HG03135 (cell line): Measurements from ENCODE around the gene ZNF430.
"Not testable (repeated sequence)": the region's sequence is repeated elsewhere in the genome, so short reads cannot be mapped to it uniquely, and the experiment has no call there.

Experiments used
- ATAC-seq: cut with Tn5 transposase; IDR thresholded peaks from one replicate; pipeline ENCODE4 v1.9.1; 2021; ENCODE audit warnings: mild to moderate bottlenecking, moderate library complexity; ENCODE audit not compliant: unreplicated experiment

Gene ZNF430

DNA sequence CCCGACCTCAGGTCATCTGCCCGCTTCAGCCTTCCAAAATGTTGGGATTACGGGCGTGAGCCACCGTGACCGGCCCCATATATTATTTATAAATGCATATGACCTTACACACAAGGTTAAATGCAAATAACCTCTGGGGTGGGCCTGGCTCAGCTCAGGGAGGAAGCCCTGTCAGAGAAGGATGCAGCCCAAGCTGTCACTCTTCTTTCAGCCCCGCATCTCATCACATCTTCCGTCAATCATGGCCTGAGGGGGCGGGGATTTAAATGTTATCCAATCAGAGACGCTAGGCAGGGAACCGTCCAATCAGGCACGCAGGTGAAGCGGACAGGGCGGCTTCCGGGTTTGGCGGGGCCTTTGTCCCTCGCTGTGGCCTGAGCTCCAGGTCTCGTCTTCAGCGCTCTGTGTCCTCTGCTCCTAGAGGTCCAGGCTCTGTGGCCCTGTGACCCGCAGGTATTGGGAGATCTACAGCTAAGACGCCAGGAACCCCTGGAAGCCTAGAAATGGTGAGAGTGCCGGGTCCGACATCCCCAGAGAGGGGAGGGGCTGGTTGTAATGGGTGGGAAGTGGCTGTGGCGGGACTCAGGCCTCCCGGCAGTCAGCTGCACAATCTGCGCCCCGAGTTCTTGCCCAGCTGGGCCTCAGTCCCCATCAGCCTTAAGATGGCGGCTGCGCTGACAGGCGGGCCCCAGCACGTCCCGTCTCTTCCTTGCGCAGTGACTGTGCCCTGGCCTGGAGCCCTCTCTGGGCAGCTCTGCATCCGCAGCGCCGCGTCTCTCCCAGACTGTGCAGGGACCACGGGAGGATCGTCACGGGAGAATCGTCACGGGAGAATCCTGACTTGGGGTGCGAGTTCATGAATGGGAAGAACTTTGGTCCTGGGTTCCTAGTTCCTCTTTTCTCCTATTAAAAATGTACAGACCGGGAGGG is at the start of gene ZNF430:
Gene ZNF430, plus strand, starts transcription at position 360 of the 930 bp plus-strand sequence. Its CDS starts 144 bp downstream, at position 504.
- peak; percentile 97 for ATAC-seq

DNA sequence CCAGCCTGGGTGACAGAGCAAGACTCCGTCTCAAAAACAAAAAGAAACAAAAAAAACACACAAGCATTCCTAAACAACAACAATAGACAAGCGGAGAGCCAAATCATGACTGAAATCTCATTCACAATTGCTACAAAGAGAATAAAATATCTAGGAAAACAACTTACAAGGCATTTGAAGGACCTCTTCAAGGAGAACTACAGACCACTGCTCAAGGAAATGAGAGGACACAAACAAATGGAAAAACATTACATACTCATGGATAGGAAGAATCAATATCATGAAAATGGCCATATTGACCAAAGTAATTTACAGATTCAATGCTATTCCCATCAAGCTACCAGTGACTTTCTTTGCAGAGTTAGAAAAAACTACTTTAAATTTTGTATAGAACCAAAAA is 27.7 kb upstream of the ZNF430 start:
- not testable (repeated sequence) for ATAC-seq

DNA sequence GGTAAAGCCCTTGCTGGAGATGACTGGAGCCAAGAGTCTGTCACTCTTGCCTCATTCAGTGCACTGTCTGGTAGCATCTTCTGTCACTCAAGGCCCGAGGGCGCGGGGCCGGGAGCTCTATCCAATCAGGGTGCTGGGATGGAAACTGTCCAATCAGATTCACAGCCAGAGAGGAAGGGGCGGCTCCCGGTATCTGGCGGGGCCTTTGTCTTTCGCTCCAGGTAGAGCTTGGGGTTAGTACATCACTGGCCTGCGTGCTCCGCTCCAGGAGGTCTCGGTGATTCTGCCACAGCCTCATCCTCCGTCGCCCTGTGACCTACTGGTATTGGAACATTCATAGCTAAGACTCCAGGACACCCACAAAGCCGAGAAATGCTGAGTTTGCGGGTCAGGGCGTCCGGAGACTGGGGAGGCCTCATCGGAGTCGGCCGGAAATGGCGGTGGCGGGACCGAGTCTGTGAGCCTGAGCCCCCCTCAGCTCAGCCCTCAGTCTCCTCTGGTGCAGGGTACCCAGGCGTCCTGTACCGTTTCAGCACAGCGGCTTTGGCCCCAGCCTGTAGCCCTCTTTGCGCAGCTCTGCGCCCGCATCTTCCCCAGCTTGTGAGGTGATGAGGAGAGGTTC is 20.6 kb upstream of the ZNF430 start:
- ATAC-seq: peak; percentile 97

DNA sequence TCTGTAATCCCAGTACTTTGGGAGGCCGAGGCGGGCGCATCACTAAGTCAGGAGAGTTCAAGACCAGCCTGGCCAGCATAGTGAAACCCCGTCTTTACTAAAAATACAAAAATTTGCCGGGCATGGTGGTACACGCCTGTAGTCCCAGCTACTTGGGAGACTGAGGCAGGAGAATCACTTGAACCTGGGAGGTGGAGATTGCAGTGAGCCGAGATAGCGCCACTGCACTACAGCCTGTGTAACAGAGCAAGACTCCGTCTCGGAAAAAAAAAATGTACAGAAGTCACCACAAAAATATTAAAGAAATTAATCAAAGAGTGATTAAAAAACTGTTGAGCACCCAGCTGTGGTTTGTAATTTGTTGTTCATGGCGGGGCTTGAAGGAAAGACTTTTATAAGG is 781 bp downstream of the ZNF430 start:
- ATAC-seq: not testable (repeated sequence)

DNA sequence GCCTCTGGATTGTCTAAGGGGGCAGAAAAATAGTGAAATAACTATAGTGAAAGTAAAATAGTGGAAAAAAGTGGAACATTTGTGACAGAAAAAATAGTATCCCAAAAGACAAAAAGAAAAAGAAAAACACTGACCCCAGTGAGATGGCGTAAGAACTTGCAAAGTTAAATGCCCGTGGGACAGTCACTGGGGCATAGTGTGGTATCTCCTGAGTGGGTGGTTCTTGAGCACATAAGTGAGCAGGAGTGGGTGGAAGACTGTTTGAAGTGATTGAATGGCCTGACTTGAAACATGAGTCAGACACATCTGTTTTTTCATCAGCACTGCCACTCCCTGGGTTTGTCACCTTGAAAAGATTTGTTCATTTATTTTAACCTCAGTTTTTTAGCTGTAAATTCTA is 2.5 kb downstream of the ZNF430 start:
- ATAC-seq: no peak

DNA sequence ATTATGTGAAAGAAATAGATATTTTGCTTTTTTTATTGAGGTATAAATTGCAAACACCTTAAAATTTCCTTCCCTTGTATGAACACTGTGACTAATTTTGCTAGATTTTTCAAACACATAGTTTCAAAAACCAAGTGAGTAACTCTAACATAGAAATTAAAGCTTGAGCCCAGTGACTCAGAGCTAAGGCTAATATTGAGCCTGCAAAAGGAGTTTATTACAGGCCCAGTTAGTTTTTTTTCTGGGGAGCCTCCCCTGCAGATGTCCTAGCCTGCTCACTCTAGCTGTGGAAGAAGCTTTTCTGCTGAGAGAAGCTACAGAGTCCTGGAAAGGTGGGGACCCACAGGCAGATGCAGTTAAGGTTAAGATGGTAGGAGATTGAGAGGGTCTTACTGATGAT is 3.4 kb downstream of the ZNF430 start:
- no peak for ATAC-seq

DNA sequence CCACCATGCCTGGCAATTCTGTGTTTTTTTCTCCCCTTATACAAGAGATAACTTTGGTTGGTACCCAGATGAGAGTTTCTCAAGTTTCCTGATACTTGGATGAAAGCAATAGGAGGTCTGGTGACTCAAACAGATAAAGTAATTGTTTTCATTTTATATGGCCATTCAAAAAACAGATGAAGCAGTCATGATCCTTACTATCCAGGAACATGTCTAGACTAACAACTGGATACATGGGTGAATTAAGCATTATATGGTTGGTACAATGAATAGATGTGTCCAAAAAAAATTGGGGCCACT is 8.5 kb downstream of the ZNF430 start:
- no peak for ATAC-seq

DNA sequence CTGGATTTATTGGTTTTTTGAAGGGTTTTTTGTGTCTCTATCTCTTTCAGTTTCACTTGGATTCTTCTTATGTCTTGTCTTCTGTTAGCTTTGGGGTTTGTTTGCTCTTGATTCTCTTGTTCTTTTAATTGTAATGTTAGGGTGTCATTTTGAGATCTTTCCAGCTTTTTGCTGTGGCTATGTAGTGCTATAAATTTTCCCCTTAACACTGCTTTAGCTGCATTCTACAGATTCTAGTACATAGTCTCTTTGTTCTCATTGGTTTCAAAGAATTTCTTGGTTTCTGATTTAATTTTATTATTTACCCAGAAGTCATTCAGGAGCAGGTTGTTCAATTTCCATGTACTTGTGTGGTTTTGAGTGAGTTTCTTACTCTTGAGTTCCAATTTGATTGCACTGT is 24.6 kb downstream of the ZNF430 start:
- ATAC-seq: no peak

DNA sequence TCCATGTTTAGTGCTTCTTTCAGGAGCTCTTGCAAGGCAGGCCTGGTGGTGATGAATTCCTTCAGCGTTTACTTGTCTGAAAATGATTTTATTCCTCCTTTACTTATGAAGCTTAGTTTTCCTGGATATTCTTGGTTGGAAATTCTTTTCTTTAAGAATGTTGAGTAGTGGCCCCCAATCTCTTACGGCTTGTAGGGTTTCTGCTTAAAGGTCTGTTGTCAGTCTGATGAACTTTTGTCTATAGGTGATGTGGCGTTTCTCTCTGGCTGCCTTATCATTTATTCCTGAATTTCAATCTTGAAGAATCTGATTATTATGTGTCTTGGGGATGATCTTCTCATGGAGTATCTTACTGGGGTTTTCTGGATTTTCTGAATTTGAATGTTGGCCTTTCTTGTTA is 26.0 kb downstream of the ZNF430 start:
- no peak for ATAC-seq

DNA sequence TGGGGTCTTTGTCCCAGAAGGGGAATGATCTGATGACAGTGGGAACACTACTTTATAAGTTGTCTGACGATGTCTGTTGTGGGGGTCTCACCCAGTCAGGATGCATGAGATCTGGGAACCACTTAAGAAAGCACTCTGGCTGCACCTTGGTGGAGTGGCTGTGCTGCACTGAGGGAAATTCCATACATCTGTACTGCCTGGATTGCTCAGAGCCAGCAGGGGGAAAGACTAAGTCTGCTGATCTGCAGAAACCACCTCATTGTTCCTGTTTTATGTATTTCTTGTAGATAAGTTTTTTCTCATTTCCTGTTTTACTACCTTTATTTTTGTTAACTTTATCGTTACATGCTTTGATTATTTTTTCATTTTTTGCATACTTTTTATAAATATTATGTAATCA is 27.3 kb downstream of the ZNF430 start:
- no peak for ATAC-seq

DNA sequence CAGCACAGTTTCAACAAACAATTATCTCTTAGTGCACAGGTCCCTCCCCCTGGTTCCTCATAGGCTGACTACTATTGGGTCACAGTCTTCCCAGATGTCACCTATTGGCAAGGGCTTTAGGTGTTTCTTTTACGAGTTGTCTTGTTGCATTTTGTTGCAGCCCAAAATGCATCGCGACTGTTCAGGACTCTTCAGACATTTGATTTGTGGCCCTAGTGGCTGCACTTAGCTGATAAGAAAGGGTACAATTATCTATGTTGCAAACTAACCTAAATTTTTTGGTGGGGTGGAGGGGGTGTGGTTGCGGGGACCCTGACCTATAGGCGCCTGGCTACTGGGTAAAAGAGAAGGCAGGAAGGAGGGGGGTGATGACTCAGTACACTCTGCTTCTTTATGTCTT is 32.4 kb downstream of the ZNF430 start:
- ATAC-seq: no peak

DNA sequence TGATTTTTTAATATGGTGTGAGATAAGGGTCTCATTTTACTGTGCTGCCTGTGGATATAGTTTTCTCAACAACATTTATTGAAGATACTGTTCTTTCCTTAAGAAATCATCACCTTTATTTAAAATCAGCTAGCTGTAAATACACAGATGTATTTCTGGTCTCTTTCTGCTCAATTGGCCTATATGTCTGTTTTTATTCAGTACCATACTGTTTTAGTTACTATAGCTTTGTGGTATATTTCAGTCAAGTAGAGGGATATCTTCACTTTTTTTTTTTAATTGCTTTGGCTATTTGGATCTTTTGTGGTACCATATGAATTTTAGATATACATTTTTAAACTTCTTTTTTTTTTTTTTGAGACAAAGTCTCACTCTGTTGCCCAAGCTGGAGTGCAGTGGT is 44.9 kb downstream of the ZNF430 start:
- no peak for ATAC-seq

DNA sequence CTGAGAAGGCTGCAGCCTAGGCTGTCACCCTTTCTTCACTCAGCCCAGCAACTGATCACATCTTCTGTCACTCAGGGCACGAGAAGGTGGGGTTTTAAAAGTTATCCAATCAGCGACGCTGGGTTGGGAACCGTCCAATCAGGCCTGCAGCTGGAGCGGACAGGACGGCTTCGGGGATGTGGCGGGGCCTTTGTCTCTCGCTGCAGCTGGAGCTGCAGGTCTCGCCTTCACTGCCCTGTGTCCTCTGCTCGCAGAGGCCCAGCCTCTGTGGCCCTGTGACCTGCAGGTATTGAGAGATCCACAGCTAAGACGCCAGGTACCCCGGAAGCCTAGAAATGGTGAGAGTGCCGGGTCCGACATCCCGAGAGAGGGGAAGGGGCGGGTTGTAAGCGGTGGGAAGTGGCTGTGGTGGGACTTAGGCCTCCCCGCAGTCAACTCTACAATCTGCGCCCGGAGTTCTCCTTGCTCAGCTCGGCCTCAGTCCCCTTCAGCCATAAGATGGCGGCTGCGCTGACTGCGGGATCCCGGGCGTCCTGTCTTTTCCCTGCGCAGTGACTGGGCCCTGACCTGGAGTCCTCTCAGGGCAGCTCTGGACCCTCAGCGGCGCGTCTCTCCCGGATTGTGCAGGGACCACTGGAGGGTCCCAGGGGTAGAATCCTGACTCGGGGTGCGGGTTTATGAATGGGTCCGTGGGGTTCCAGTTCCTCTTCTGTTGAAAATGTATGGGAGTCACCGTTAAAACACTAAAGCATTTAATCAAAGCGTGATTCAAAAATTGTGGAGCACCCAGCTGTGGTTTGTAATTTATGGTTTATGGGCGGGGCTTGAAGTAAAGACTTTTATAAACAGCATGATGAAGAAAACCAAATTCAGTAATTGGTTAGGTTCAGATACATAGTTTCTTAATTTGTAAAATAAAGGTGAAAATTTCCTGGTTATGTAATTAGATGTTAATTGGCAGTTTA is 61.8 kb downstream of the ZNF430 start, which contains the start of gene ZNF714:
Gene ZNF714, plus strand, starts transcription at position 193 of the 965 bp plus-strand sequence. CDS start 16,066 bp downstream, outside the sequence.
- peak; percentile 91 for ATAC-seq

DNA sequence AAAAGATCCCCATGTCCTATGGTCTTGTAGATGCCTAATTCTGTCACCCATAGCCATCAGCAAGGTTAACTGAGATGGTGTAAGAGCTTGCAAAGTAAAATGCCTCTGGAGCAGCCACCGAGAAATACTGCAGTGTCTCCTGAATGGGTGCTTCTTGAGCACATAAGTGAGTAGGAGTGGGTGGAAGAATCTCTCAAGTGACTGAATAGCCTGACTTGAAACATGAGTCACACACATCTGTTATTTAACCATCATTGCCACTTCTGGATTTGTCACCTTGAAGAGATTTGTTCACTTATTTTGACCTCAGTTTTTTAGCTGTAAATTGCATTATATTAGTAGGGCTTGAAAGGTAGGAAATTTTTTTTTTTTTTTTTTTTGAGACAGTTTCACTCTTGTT is 63.9 kb downstream of the ZNF430 start:
- ATAC-seq: no peak

DNA sequence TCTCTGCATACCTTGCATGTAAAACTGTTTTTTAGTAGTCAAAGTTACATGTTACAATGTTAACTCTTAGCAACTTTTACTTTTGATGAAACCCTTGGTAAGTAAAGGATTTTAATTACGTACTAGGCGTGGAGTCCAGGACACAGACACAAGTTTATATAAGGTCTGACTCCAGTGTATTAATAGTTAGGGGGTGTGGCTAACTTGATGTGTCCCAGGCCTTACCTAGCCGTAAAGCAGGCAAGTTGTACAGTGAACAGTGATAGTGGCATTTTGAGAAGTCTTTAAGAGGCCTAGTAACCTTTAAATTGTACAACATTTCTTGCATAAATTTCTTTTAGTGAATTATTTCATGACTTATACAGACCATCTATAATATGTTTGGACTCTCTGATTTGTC is 67.4 kb downstream of the ZNF430 start:
- no peak for ATAC-seq

DNA sequence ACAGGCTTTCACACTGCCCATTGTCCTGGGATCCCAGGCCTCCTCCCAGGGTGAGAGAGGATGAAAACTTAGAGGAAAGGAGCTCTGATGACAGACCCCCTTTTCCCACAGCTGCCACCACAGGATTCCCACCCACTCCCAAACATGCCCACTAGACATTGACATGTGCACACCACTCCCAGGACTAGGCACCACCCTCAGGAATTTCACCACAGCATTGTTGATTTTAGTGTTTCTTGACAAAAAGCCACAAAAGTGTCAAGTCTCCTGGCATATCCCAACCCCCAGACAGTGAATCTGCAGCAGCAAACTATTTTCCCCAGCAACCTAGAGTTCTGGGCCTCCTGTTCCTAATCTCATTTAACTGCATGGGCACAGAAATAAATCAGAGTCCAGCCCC is 71.7 kb downstream of the ZNF430 start:
- ATAC-seq: no peak

DNA sequence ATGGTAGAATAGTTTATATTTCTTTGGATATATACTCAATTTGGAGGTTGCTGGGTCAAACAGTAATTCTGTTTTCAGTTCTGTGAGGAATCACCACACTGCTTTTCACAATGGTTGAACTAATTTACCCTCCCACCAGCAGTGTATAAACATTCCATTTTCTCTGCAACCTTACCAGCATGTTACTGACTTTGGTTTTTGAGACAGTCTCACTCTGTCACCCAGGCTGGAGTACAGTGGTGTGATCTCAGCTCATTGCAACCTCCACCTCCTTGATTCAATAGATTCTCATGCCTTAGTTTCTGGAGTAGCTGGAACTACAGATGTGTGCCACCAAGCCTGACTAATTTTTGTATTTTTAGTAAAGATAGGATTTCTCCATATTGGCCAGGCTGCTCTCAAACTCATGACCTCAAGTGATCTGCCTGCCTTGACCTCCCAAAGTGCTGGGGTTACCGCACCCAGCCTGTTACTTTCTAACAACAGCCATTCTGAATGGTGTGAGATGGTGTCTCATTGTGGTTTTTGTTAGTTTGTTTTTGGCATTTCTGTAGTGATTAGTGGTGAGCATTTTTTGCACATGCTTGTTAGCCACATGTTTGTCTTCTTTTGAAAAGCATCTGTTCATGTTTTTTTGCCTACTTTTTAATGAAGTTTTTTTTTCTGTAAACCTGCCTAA is 74.0 kb downstream of the ZNF430 start:
- ATAC-seq: no peak

DNA sequence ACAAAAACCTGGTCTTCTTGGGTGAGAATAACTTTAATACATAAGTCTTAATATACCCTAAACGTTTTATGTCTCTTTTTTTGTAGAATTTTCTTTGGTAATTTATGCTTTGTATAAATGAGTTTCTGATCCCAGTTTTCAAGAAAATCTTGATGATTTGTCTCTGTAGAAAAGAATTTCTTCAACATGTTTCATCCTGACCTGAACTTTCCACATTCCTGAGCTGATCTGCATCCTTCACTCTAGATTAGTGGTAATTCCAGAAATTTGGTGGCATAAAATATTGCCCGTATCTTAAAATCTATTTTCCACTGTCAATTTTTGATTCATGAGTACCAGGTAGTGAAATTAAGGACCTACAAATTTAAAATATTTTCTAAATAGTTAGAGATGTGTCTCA is 77.8 kb downstream of the ZNF430 start:
- no peak for ATAC-seq

DNA sequence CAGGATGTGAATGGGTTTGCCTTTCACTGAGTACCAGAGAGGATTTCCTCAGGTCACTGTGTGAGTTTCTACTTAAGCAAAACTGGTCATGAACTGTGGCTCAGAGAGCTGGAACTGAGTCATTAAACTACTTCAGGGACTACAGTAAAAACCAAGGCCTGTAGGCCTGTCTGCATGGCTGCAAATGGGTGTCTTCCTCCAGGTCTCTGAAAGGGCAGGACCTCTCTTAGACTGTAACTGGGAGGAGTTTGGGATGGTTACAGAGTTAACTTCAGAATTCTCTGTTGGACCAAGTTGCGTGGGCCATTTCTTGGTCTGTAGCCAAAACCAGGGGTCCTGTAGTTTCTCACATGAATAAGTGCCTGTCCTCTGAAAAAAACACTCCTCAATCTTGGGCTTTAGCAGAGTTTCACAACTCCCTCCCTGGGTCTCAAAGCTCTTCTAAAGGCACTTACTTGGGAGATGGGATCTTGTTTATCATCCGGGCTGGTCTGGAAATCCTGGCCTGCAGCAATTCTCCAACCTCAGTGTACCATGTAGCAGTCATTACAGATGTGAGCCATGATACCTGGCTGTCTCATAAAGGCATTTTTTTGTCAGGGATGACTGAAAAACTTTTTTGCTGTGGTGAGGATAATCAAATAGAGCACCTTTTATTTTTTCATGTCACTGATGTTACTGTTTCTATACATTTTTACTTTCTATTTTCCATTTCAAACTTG is 81.2 kb downstream of the ZNF430 start:
- no peak for ATAC-seq

DNA sequence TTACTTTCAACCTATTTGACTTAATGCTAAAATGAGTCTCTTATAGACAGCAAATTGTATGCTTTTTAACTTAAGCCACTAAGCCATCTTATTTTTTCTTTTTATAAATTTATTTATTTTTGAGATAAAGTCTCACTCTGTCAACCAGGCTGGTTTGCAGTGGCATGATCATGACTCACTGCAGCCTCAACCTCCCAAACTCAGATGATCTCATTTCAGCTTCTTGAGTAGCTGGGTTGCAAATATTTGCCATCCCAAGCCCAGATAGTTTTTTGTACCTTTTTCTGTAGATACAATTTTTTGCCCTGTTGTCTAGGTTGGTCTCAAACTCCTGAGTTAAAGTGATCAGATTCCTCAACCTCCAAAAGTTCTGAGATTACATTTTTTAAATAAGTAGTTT is 88.7 kb downstream of the ZNF430 start:
- no peak for ATAC-seq
